WI38 (cell line): ENCODE results near the gene KCNIP1.

Source experiments
- H3K4me3 ChIP-seq: 2 replicates; pipeline ENCODE4 v1.5.1; 2011; ENCODE audit warnings: low read depth, mild to moderate bottlenecking, control low read depth, low read length
- TF ChIP-seq, protein P1 (sequence below): IDR thresholded peaks from 2 replicates; pipeline ENCODE4 v1.5.1; 2012; ENCODE audit warnings: low read depth, mild to moderate bottlenecking, control low read depth, low read length

KCNIP1 gene

DNA sequence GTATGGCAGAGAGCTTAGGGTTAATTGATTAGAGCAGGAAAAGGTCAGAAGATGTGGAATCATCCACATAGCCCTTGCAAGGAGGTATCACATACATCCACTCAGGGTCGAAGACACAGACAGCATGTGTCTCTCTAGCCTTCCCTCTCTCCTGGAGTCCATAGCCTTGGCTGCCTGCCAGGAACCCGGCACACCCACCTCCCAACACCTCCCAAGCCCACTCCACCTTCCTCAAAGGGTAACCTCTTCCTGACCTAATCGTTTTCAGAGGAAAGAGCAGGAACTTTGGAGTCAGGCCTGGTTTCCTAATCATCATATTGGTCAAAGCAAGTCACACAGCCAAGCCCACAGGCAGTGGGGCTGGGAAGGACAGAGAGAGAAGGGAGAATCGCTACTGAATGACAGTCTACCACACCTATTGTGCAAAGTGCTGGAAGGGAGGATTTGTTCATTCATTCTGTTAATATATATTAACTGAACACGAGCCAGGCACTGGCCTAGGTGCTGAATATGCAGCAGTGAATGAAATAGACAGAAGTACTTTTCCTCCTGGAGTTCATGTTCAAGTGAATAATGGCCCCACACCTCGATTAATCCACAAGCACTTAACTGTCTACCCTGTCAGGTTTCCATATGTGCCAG is 107.8 kb downstream of the KCNIP1 start:
- TF ChIP-seq, protein P1, sequence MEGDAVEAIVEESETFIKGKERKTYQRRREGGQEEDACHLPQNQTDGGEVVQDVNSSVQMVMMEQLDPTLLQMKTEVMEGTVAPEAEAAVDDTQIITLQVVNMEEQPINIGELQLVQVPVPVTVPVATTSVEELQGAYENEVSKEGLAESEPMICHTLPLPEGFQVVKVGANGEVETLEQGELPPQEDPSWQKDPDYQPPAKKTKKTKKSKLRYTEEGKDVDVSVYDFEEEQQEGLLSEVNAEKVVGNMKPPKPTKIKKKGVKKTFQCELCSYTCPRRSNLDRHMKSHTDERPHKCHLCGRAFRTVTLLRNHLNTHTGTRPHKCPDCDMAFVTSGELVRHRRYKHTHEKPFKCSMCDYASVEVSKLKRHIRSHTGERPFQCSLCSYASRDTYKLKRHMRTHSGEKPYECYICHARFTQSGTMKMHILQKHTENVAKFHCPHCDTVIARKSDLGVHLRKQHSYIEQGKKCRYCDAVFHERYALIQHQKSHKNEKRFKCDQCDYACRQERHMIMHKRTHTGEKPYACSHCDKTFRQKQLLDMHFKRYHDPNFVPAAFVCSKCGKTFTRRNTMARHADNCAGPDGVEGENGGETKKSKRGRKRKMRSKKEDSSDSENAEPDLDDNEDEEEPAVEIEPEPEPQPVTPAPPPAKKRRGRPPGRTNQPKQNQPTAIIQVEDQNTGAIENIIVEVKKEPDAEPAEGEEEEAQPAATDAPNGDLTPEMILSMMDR: no peak
- no peak overlapping the region for H3K4me3 ChIP-seq

DNA sequence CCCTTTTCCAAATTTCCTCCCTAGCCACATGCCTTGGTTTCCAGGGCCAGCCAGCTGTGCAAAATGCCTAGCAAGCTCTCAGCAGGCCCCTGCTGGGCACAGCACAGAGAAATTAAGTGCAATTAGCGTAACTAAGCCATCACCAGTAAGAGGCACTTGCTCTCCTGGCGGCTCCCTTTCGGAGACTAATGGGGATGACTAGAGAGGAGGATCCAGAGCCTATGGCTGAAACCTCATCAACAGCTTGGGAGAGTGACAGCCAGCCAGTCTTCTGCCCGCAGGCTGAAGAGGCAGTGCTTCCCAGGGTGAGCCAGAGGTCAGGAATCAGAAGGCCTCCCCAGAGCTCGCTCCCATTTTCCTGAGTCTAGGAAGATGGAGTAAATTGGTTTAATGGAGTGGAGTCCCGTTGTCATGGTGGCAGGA is 108.4 kb downstream of the KCNIP1 start:
- TF ChIP-seq, protein P1: no peak

DNA sequence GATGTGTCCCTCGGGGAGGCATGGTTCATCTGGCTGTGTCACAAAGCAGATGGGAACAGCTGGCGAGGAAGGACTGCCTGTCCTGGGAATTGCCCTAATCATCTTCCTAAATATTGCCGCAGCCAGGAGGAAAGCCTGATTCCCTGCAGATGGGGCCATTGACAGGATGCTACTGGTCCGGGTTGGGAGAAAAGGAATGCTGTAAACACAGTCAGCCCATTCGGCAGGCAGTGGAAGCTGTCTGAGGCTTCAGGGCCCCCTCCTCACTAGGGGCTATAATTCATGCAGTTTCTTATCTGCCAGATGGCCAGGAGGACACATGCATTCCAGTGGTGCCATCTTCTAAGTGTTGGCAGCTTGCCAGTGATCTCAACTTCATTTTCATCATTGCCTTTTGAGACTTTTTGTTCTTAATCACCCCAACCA is 110.3 kb downstream of the KCNIP1 start:
- no peak overlapping the region for H3K4me3 ChIP-seq
- TF ChIP-seq, protein P1: no peak

More for the DNA sequence above, 108.4 kb downstream of the KCNIP1 start:
- no peak overlapping the region for H3K4me3 ChIP-seq

DNA sequence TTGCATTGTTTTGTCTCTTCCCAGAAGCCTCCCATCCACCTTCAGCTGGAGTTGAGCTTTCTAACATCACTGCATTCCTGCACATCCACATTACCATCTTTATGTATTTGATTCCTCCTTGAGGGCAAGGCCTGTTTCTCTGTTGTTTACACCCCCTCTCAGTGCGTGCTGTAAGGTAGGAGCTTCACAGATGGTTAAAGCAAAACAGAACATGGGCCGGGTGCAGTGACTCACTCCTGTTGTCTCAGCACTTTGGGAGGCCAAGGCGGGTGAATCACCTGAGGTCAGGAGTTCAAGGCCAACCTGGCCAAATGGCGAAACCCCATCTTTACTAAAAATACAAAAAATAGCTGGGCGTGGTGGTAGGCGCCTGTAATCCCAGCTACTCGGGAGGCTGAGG is 110.9 kb downstream of the KCNIP1 start:
- H3K4me3 ChIP-seq: no peak overlapping the region
- TF ChIP-seq, protein P1: no peak

DNA sequence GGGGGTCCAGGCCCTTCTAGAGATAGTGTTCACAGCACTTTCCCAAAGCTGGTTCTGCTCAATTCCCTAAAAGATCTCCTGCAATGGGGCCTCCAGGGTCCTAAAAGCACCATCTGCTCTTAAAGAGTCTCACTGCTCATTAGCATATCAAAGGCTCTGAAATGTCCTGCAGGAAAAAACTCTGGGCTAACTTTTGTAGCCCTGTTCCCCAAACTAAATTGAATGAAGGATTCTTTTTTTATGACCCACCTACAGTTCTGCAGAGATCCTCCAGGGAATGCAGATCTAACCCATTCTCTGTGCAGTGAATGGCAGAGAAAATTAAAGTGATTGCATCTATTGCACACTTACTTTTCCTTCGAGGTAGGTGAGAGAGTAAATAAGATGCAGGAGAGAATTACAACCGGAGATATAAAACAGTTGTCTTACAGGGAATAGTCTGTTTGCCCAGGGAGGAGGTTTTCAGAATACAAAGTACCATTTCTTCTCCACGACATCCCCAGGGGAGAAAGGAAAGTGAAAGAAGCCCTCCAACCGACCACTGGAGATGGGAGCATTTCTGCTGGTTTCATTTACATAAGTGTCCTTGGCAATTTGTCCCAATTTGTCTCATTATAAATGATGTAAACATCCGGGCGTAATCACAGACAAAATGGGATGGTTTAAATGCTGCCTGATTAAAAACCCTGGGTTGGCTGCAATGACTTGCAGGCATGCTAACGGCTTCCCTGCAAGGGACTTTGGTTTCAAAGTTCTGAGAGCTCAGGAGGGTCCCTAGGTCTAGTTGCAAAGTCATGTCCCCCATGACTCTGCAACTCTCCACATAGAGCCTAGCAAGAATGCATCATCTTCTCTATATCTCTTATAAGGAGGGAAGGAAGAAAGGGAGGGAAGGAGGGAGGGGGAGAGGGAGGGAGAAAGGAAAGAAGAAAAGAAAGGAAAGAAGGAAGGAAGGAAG is 114.0 kb downstream of the KCNIP1 start:
- TF ChIP-seq, protein P1: no peak

DNA sequence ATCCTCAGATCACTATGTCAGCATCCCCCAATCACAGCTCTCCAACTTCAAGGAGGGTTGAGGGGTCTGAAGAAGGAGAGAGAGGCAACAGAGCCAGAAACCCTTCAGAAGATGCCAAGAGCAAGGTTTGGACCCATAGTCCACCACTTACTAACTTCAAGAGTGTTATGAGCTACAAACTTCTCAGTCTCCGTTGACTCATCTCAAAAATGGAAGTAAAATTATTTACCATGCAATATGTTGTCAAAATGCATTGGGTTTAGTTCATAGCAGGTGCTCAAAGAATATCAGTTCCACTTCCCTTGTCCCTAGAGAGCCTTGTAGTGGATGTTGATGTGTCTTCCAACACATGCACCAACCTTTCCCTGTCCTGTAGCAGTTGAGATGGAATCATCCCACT is 116.0 kb downstream of the KCNIP1 start:
- TF ChIP-seq, protein P1: no peak

More for the DNA sequence above, 114.0 kb downstream of the KCNIP1 start:
- H3K4me3 ChIP-seq: no peak overlapping the region

DNA sequence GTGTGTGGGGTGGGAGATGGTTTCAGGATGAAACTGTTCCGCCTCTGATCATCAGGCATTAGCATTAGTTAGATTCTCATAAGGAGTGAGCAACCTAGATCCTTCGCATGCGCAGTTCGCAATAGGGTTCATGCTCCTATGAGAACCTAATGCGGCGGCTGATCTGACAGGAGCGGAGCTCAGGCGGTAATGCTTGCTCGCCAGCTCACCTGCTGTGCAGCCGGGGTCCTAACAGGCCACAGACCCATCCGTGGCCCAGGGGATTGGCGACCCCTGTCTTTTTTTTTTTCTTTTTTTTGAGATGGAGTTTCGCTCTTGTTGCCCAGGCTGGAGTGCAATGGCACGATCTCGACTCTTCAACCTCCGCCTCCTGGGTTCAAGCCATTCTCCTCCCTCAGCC is 119.1 kb downstream of the KCNIP1 start:
- no peak overlapping the region for H3K4me3 ChIP-seq
- TF ChIP-seq, protein P1: no peak

More for the DNA sequence above, 116.0 kb downstream of the KCNIP1 start:
- no peak overlapping the region for H3K4me3 ChIP-seq
